Umbilical cord (tissue), 2 donors: ENCODE measurements around the gene ZNF541. TPM values are rescaled to one million over a fixed set of nuclear protein-coding genes. Genes with fewer than 3 reads are reported as not detected.
A peak's percentile ranks its signal among the peaks of the same experiment; 100 is the strongest.

ENCODE experiments used
- DNase-seq: peaks from one replicate; pipeline ENCODE4 v3.0.0-alpha.2; 2015; ENCODE audit warnings: low spot score
- total RNA-seq: library from RNA; depleted of rRNA; stranded (reverse); fragments of >200 nt; gene quantifications from one replicate; pipeline ENCODE4 v1.2.3, GENCODE V29; 2014; ENCODE audit warnings: low replicate concordance; ENCODE audit not compliant: insufficient read depth

The ZNF541 gene, protein sequence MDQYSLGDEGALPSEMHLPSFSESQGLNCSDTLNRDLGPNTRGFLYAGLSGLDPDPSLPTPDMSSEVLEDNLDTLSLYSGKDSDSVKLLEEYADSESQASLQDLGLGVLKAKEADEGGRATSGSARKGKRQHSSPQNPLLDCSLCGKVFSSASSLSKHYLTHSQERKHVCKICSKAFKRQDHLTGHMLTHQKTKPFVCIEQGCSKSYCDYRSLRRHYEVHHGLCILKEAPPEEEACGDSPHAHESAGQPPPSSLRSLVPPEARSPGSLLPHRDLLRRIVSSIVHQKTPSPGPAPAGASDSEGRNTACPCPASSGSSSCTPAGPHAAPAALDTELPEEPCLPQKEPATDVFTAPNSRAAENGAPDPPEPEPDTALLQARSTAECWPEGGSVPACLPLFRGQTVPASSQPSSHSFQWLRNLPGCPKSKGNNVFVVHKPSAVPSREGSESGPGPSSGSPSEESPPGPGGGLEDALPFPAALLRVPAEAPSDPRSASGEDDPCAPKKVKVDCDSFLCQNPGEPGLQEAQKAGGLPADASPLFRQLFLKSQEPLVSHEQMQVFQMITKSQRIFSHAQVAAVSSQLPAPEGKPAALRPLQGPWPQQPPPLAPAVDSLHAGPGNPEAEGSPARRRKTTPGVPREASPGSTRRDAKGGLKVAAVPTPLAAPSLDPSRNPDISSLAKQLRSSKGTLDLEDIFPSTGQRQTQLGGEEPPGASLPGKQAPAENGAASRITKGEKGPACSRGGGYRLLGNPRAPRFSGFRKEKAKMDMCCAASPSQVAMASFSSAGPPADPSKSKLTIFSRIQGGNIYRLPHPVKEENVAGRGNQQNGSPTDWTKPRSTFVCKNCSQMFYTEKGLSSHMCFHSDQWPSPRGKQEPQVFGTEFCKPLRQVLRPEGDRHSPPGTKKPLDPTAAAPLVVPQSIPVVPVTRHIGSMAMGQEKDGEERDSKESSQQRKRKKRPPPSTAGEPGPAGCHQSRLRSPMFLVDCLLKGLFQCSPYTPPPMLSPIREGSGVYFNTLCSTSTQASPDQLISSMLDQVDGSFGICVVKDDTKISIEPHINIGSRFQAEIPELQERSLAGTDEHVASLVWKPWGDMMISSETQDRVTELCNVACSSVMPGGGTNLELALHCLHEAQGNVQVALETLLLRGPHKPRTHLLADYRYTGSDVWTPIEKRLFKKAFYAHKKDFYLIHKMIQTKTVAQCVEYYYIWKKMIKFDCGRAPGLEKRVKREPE (N-terminal part only)
- total RNA-seq: not detected

DNA sequence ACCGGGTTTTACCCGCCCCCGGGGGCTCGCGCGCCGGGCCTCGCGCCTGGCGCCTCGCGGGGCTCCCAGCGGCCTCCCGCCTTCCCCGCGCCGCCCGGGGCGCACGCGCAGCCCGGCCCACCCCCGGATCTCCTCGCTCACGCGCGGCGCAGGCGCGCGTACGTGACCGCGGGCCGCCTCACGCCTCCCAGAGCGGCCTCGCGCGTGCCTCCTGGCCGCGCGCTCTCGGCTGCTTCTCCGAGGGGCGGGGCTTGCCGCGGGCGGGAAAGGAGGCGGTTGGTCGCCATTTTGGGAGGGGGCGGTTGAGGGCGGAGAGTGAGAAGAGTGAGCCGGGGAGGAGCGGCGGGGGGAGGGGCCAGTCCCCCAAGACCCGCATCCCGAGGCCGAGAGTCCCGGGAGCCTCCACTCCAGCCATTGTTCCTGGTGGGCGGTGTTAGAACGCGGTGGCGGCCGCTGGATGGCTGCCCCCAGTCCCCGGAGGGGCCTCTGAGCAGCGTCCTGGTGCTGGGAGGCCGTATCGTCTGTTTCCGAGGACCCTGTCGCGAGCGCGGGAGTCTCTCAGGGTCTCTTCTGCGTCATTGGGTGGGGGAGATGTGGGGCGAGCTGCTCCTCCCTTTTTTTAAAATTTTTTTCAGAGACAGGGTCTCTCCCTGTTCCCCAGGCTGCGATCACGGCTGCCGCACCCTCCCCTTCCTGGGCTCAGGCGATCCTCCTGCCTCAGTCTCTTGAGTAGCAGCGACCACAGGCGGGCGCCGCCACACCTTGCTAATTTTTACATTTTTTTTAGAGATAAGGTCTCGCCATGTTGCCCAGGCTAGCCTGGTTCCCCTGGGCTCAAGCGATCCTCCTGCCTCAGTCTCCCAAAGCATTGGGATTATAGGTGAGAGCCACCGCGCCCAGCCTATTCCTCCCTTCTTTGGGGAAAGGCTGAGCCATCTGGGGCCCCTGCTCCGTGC is at the start of gene ZNF541:
Gene ZNF541 (minus strand): TSS at position 78 of the 956 bp plus-strand sequence. CDS start 17,292 bp downstream, outside the sequence.
- DNase-seq: peak; percentile 80

DNA sequence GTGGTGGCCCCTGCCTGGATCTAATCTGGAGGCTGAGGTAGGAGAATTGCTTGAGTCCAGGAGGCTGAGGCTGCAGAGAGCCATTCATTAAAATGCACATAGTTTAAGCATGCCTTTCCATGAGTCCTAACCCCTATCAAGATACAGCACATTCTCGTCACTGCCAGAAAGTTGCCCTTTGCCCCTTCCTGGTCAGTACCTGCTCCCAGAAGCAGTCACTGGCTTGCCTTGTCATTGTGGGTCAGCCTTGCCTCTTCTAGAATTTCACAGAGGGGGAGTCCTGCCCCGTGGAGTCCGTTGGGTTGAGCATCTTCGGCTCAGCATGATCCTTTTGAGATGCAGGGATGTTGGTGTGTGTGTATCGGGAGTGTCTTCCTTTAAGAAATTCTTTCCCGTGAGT is 46.8 kb upstream of the ZNF541 start:
- no peak for DNase-seq

DNA sequence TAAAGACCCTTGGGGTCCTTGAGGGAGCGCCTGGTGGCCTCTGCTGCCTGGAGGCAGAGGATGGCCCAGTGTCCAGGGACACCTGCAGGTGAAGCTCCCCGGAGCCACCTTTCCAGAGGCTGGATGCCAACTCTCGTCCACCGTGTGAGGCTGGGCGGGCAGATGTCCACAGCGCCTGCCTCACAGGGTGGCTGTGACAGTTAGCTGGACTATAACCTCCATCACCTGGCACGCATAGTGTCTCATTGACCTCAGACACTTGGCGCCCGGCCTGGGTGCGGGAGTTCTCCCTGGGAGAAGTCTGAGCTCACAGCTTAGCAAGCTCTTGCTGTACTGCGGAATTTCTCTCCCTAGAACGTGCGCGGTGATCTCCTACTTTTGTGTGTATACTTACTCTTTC is 45.8 kb upstream of the ZNF541 start:
- no peak for DNase-seq

DNA sequence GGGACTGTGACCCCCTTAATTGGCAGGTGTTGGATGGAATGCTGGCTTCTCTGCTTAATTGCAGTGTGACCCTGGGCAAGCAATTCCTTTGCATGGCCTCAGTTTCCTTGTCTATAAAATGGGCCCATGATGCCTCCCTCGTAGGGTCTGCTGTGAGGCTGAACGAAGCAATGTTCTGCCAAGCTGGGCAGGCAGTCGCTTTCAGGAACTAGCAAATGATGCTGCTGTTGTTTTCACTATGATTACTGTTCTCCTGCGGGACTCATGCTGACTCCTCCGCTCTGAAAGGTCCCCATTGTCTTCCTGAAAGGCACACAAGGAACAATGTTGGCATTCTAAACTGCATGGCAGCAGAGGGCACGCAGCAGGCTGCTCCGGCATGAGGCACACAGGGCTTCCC is 42.8 kb upstream of the ZNF541 start:
- DNase-seq: no peak

DNA sequence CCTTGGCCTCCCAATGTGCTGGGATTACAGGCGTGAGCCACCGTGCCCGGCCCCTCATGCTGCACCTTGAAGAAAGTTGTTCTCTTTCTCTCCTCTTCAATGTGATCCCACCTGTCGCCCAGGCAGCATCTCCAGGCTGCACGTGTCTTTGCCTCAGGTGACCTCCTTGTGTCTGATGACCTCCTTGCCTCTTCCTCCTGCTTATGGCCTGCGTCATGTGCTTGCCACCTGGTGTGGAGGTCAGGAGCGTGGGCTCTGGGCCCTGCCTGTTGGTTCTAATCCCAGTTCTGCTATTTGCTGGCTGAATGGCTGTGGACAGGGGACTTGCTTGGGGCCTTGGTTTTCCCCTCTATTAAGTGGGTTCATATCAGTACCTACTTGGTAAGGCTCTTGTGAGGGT is 42.3 kb upstream of the ZNF541 start:
- DNase-seq: no peak

DNA sequence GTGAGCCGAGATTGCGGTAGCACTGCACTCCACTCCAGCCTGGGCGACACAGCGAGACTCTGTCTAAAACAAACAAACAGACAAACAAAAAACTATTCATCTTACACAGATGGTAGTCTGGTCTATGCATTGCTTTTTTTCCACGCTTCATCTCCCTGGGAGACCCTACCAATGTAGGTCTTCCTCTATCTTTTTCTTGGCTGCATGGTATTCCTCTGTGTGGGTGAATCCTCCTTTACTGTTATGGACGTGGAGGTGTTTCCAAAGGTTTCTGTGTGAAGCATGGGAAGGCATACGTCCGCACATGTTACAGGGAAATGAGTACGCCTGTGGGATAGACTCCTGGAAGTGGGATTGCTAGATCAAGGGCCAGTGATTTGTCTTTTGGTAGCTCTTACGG is 41.6 kb upstream of the ZNF541 start:
- no peak for DNase-seq

DNA sequence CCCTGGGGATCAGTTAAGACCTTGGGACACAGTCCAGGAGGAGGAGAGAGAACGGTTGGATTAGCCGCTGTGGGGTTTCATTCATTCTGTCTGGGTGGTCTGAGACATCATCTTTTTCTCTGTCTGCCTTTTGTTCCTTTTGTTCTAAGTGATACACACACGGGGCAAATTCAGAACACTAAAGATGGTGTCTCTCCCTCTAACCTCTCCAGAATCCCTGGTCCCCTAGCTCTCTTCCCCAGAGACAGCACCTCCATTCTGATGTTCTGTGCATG is 41.0 kb upstream of the ZNF541 start:
- no peak for DNase-seq

DNA sequence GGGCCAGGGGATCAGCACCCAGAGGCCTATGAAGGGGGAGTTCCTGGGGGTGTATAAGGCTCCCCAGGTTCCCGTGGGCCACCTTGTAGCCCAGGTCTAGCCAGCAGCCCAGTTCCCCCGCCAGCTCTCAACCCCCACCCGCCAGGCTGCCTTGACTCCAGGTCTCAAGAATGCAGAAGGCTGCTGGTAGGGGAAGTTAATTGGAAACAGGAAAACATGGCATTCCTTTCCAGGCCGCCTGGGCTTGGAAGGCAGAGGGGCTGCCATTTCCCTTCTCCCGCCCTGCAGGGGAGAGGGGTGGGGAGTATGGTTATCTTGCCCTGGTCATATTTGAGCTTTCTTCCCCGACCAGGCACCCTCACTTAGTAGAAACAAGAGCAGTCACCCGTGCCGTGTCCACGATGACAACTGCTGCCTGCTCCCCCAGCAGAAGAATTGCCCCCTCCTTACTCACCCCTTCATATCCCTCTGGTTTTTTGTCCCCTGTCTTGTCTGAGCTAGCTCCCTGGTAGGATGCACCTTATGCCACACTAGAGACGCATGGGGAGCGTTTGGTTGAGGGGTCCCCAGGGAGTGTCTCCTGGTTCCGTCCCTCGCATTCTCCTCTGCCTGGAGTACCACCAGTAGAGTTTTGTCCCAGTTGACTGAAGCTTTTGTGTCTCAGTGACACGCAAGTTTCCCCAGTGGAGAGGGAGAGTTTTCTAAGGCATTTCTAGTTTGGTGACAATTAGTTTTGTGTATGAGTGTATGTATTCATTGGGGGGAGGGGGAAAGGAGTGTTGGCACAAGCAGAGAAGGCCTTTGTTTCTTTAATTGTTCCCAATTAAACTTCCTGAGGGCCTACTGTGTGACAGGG is 40.4 kb upstream of the ZNF541 start:
- peak; percentile 72 for DNase-seq

DNA sequence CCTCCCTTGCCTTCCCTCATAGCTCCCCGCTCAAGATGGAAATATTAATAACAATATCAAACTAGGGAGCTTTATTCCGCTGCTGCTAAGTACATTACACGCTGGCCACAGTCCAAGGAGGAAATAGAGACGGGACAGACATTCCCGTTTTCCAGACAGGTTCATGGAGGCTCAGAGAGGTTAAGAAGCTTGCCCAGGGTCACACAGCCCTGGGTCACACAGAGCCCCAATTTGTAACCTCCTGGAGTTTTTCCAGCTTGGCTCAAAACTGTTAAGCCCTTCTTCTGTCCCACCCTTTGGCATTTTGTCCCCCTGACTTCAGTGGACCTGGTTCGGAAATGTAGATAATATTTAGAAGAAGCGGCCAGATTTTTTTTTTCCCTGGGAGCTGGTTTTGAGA is 38.0 kb upstream of the ZNF541 start:
- no peak for DNase-seq

DNA sequence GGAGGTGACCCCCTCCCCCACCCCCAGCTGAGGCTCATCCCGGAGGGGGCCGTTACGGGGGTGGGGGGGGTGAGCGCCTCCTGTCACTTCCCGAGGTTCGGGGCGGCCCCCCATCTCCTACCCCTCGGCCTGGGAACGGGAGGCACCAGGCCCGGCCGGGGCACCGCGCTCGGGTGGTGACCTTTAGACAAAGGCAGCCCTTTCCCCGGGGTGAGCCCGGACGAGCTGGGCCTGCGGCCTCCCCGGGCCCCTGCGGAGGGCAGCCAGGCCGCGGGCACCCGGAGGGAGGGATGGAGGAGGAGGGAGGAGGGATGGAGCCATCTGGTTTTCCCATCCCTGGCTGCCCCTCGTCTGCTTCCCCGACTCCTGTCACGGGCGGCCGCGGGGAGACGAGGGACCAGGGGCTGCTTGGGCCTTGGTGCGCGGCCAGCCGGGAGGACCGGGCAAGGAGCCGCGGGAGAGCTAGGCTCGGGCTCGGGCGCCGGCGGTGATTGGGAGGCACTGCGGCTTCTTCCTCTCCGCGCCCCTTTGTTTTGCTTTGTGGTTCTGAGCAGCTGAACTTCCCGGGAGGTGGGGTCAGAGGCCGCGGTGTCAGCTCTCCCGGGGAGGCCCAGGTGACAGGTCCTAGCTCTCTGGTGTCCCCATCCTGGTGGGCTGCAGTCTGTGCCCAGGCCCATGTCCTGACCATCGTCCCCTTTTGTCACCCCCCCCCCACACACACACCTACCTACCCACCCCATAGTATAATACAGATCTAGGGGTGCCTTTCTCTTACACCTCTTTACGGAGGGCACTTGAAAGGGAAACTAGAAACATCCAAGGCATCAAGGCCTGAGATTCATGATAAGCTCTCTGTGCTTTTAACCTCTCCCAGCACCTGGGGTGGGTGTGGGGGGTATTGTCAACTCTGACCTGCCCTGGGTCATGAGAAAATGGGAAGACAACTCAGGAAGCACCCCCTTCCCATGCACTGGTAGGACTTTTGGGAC is 37.3 kb upstream of the ZNF541 start:
- peak; percentile 48 for DNase-seq

DNA sequence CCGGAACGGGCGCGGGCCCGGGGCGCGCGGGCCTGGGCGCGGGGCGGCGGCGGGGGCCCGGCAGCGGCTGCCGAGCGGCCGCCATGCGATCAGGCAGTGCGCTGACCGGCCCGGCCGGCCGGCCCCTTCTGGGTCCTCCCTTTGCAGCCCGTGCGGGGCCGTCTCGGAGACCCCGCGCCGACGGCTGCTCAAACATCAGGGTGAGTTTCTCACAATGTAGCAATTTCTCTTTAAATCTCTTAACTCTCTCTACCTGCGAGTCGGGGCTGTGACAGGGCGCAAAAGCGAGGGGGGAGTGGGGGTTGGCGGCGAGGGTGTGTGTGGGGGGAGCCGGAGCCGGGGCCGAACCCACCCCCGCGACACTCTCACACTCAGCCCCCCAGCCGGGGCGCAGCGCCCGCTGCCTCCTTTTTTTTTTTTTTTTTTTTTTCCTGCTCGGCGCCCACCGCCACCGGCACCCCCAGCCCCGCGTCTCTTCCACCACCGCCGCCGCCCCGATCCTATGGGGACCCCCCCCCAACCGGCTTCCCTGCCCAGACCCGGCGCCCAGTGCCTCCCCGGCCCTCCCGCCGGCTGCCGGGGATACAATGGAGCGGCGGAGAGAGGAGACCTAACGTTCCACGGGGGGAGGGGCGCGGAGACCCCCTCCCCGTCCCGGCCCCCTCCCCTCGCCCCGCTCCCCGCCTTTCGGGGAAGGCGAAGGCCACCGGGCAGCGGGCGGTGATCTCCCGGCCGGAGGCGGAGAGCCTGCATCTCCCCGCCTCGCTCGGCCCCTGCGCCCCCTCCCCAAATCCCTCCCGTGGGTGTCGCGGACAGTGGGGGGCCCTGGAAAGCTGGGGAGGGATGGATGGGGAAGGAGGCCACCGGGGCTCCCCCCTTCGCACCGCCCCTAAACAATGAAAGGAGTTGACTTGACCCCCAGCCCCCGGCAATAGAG is 36.3 kb upstream of the ZNF541 start, which contains the start of gene BICRA:
Gene BICRA (plus strand): TSS at position 166 of the 937 bp plus-strand sequence. CDS start 64,441 bp downstream, outside the sequence.
- peak; percentile 88 for DNase-seq

DNA sequence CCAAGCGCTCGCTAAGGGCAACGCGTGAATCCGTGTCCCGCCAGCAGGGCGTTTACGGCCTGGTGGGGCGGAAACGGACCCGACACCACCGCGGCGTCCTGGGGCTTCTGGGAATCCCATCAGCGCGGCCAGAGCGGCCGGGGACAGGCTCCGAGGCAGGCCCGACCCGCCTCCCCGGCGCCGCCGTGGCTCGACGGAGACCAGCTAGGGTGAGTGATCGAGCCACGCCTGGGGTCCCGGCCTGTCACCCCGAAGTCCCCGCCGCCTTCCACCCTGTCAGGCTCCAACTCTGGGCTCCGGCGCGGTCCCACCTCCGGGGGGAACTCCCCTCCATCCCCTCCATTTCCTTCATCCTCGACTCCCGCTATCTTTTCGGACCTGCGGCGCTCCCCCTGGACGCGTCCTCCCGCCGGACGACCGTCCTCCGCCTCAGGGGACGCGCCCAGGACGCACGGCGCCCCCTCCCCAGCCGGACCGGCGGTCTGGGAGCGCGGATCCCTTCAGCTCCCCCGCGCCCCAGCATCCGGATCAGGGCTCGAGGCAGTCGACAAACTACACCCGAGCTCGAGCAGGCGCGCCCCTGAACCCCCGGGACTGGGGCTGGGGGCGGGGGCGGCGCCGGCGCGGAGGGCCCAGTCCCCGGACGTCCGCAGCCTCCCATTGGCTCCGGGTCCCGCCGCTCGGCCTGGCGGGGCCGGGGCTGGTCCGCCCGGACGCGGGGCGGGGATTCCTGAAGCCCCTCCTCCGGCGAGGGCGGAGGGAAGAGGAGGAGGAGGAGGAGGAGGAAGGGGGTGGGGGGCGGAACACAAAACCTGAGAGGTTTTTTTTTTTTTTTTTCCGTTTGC is 35.3 kb upstream of the ZNF541 start:
- DNase-seq: peak; percentile 97

DNA sequence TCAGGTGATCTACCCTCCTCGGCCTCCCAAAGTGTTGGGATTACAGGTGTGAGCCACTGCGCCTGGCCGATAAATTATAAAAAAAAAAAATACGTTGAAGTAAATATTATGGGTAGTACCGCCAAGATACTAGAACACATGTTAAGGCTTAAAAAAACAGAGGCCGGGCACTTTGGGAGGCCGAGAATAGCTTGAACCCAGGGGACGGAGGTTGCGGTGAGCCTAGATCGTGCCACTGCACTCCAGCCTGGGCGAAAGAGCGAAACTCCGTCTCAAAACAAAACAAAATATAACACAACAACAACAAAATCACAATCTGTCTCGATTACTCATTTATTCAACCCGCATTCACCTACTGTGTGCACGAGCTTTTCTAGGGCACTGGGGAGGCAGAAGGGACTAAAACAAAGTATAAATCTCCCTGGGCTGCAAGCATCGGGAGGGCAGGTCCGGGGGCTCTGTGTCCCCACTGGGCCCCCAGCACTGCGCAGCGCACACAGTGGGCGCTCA is 34.7 kb upstream of the ZNF541 start:
- DNase-seq: no peak

DNA sequence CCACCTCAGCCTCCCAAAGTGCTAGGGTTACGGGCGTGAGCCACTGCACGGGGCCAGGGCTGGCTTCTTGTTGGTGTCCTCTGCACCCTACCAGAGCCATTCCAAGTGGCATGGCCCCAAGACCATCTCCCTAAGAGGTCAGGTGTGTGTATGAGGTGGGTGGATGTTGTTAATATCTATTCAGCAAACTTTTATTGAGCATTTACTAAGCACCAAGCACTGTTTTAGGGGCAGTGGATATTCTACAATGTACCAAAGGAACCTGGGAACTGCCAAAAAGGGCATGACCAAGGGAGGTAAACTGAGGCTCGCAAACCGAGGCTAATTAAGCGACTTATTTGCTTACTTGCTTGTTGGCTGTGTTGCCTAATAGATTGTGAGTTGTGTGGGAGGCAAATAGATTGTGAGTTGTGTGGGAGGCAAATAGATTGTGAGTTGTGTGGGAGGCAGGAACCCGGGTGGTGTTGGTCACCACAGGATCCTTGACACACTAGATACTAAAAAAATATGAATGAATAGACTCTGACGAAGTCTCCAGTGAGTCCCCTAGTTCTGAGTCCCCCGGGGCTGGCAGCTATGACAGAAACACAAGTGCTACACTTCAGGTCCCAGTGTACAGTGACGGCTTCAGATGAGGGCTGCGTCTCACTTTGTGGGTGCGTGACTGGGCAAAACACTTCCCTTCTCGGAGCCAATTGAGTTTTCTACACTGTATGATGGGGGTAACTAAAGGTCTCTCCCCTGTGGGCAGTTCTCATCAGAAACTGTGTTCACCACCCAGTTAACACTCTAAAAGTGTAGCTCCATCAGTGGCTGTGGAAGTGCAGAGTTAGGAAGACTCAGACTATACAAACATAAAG is 31.0 kb upstream of the ZNF541 start:
- DNase-seq: no peak

DNA sequence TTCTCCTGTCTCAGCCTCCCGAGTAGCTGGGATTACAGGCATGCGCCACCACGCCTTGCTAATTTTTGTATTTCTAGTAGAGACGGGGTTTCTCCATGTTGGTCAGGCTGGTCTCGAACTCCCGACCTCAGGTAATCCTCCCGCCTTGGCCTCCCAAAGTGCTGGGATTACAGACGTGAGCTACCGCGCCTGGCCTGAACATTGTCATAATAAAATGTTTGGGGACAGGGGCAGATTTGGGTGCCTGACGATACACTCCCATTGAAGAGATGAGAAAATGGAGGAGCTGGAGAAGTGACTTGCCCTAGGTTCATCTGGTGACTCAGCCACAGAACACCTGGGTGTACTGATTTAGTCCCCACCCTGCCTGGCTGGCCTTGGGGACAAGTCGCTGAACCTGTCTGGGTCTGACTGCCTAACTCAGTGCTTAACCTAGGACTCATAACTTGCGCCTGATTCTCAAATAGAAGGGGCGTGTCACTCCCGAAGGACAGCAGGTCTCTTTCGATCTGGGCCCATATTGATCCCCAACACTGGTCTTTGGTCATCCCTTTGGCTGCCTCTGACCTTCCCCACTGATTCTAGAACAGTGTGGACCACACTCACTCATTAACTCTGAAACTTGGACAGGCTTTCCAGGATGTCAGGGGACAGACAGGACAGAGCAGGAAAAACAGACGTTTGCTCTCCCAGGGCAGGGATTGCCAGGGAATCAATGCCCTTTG is 28.4 kb upstream of the ZNF541 start:
- no peak for DNase-seq
